ENCODE measurements around the gene OTX2.

DNA sequence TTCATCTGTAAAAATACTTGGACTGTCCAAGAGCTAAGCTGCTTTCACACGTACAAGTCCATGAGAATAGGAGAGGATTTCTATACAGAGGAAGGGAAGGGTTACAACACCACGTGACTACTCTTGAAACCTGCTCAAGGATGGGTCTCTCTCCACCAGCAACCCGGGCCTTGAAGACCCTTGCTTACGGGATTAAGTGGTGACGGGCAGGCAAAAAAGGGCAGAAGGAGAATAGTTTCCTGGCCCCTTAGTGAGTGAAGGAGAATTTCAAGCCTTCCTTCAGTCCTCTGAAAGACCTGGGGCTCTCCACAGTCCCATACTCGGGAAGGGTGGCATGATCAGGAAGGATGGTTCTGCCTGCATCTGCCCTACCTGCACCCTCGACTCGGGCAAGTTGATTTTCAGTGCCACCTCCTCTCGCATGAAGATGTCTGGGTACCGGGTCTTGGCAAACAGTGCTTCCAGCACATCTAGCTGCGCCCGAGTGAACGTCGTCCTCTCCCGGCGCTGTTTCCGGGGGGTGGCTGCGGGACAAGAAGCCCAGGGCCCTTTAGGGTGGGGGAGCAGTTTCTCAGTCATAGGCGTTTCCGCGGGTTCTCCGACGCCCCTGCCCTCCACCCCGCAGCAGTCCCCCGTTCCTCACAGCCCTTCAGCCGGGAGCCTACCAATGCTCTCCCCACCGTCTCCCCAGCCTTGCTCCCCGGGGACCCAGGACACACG, 6.3 kb downstream of the OTX2 start:
- TF ChIP-seq, protein P1, sequence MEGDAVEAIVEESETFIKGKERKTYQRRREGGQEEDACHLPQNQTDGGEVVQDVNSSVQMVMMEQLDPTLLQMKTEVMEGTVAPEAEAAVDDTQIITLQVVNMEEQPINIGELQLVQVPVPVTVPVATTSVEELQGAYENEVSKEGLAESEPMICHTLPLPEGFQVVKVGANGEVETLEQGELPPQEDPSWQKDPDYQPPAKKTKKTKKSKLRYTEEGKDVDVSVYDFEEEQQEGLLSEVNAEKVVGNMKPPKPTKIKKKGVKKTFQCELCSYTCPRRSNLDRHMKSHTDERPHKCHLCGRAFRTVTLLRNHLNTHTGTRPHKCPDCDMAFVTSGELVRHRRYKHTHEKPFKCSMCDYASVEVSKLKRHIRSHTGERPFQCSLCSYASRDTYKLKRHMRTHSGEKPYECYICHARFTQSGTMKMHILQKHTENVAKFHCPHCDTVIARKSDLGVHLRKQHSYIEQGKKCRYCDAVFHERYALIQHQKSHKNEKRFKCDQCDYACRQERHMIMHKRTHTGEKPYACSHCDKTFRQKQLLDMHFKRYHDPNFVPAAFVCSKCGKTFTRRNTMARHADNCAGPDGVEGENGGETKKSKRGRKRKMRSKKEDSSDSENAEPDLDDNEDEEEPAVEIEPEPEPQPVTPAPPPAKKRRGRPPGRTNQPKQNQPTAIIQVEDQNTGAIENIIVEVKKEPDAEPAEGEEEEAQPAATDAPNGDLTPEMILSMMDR (IDR thresholded peaks at IDR 0.05), result no peak
- no peak for TF ChIP-seq POLR2A (IDR thresholded peaks at IDR 0.05)

Measured in adrenal gland (tissue), 5 donors.